SK-N-DZ (cell line): ENCODE data around the gene APOL1.
A peak's percentile ranks its signal among the peaks of the same experiment; 100 is the strongest.
"Not testable (repeated sequence)": the region's sequence is repeated elsewhere in the genome, so short reads cannot be mapped to it uniquely, and the experiment has no call there.

Experiments
- DNase-seq: peaks from one replicate; pipeline ENCODE4 v3.0.0-alpha.2; 2015; ENCODE audit warnings: low spot score

The APOL1 gene

DNA sequence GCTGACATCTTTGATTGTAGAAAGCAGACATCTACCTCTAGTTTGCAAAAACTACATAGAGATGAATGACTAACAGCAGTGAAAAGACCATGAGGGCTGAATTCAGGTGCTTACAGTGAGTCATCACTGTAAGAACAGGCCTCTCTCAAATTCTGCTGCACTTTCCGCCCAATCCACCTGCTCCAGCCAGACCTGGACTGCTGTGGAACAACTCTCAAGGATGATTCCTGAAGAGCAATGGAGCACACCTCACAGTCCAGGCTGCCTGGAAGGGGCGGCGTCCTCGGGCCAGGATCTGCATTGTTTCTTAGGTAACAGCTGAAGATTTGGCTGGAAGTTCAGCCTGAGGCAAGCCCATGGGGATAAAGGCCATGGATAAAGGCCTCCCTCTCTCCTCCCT, 28.7 kb upstream of the APOL1 start:
- no peak for DNase-seq

- no peak for DNase-seq
Measured at GRCh38 chr22:36225333-36225922, 27.5 kb upstream of the APOL1 start.

DNA sequence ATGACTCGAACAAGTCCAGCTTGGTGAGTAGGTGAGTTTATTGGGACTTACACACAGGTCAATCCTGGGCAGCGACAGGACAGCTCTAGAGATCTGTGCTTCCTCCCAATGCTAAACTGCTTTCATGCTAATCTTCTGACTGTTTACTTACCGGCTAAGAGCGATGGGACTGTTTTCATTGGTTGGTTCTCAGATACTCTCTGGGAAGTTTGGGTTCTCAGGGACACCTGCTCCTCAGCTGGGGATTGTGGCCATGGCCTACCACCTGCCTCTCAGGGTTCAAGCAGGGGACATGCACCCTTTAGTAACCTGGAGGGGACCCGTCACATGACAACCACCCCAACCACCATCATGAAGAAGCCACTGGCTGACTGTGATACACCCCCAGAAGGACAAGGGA, 26.7 kb upstream of the APOL1 start:
- no peak for DNase-seq

DNA sequence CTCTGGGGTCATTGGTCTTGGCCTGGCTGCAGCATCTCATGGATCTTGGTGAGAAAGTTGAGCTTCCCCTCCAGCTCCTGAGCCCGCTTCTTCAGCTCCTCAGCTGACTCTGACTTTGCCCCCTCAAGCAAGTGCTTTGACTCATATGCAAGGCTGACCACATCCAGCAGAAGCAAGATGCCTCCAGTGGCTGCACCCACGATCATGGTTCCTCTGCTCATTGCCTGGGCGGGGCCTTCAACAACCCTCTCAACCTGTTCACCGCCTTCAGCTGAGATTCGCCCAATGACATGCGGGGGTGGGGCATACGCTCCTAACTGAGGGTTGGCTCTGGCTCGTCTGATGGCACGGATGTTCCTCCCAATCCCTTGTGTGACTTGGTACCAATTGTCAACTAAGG, 25.5 kb upstream of the APOL1 start:
- DNase-seq, result no peak

DNA sequence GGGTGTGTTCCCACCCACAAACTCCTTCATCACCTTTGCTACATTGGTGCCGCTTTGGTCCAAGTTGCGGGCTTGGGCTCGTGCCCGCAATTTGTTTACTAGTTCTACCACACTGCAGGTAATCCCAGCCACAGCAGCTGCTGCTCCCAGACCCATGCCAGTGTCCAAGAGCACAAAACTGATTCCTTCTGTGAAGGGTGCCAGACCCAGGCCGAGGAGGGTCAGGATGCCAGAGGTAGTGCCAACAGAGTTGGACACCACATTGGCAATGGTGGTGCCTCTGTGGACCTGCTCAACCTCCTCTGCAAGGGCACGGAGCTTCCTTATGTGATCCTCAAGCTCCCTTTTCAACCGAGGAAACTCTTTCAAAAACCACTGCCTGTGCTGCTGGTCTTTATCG, 25.1 kb upstream of the APOL1 start:
- DNase-seq, result no peak

- not testable (repeated sequence) for DNase-seq
Measured at GRCh38 chr22:36228369-36228768, 24.6 kb upstream of the APOL1 start.

DNA sequence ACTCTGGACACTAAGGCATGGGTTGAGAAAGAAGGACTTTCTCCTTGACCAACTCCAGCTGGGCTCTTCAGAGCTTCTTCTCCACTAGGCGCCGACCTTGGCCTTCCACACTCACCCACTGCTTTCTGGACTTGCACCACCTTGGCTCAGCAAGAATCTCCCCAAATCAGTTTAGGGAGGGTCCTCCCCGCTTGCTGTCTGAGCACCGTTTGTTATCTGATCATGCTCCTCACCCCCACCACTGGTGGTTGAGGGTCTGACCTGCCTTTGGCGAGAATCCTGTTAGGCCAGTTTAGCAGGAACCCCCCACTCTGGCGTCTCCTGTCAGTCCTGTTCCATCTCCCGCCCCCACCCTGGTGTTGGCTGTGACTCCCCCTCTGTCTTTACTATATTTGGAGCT, 24.0 kb upstream of the APOL1 start:
- DNase-seq, result no peak

DNA sequence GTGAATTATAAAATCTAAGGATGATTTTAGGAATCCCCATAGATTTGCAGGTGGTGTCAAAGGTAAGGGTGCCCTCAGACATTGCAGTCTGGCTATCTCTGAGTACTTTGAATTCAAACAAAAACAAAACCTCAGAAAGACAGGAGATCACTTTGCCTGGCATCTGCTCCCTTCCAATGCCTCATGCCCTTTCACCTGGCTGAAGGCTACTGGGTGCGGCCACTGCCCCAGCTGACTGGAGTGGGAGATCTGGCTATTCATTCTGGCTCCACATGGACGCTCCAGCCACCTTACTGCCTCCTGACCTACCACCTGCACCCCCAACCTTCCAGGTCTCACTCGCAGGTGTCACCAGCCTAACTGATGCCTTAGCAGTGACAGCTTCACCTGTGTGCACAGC, 23.3 kb upstream of the APOL1 start:
- not testable (repeated sequence) for DNase-seq

DNA sequence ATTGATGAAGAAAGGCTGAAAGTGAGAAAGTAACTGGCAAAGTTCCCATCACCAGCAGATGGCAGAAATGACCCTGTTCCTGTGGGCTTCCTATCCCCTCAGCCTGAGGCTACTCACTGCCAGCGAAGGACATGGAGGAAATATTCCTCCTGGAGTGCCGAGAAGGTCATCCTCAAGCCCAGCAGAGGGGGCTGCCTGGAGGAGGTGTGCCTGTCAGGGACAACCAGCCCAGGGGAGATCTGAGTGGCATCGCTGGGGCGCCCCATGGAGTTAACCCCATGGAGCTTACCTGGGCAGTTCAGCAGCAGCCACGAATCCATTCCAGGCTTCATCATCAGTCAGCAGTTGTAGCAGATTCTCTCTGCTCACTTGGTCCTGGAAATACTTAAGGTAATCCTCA, 21.9 kb upstream of the APOL1 start:
- not testable (repeated sequence) for DNase-seq

- no peak for DNase-seq
Measured at GRCh38 chr22:36232715-36233401, 20.1 kb upstream of the APOL1 start.

- DNase-seq, result no peak
Measured at GRCh38 chr22:36233796-36234195, 19.1 kb upstream of the APOL1 start.

GRCh38 chr22:36234213-36234612, 18.7 kb upstream of the APOL1 start:
- no peak for DNase-seq

- no peak for DNase-seq
Measured at GRCh38 chr22:36234919-36235318, 18.0 kb upstream of the APOL1 start.

- DNase-seq, result no peak
Measured at GRCh38 chr22:36235585-36235984, 17.3 kb upstream of the APOL1 start.

- DNase-seq, result no peak
Measured at GRCh38 chr22:36236388-36237319, 16.3 kb upstream of the APOL1 start.

GRCh38 chr22:36237462-36238372, 15.2 kb upstream of the APOL1 start:
- no peak for DNase-seq

GRCh38 chr22:36238373-36239149, 14.4 kb upstream of the APOL1 start:
- DNase-seq, result no peak

- DNase-seq, result no peak
Measured at GRCh38 chr22:36239150-36239400, 13.9 kb upstream of the APOL1 start.

GRCh38 chr22:36239401-36240171, 13.3 kb upstream of the APOL1 start, which contains the start of gene APOL2:
APOL2 (minus strand) TSS chr22:36239527; CDS start chr22:36233162, 6,365 bp downstream.
- DNase-seq, result peak; percentile 89

- no peak for DNase-seq
Measured at GRCh38 chr22:36243986-36244385, 8.9 kb upstream of the APOL1 start.
